IMR-90 (cell line): ENCODE results near the gene C19orf85. TPM values are rescaled to one million over a fixed set of nuclear protein-coding genes. Genes with fewer than 3 reads are reported as not detected.

Experiments used
- ATAC-seq: fragments of 200-7000 bp; cut with Tn5 transposase; 2 replicates; pipeline ENCODE4 v1.9.1; 2020; ENCODE audit warnings: low read depth, mild to moderate bottlenecking, moderate library complexity
- BruUV-seq: library from RNA; stranded (reverse); fragments of 400-500 nt; replicated peaks from 2 replicates; lab custom pipeline; 2021; lab: Mats Ljungman, UMichigan
- CTCF ChIA-PET: fragments of 300-600 bp; formaldehyde crosslinking; extraction: SDS; loops from one replicate; lab custom pipeline; 2021; ENCODE audit warnings: antibody characterized with exemption; lab: Yijun Ruan, JAX
- POLR2A ChIA-PET: fragments of 300-600 bp; sonication (Branson Sonifier 250); formaldehyde crosslinking; loops from one replicate; lab custom pipeline; 2022; ENCODE audit warnings: antibody characterized with exemption; ENCODE audit not compliant: unreplicated experiment; lab: Charles Lee
- DNase-seq: peaks from one replicate; pipeline ENCODE4 v3.0.0; 2013
- H2AFZ ChIP-seq: replicated peaks from 2 replicates; pipeline ENCODE3; 2013; ENCODE audit warnings: low read length, mild to moderate bottlenecking; ENCODE audit not compliant: poor library complexity
- H2AK5ac ChIP-seq: 2 replicates; pipeline ENCODE4 v1.6.1; 2013; ENCODE audit warnings: low read depth, low read length, inconsistent platforms
- H2AK9ac ChIP-seq: replicated peaks from 2 replicates; pipeline ENCODE3; 2013; ENCODE audit warnings: mild to moderate bottlenecking, low read depth, low read length, moderate library complexity; ENCODE audit not compliant: poor library complexity
- H2BK120ac ChIP-seq: 2 replicates; pipeline ENCODE4 v1.6.1; 2013; ENCODE audit warnings: low read depth, low read length, inconsistent platforms
- H2BK15ac ChIP-seq: 3 replicates; pipeline ENCODE4 v1.6.1; 2013; ENCODE audit warnings: low read depth, low read length, inconsistent platforms
- H2BK20ac ChIP-seq: 2 replicates; pipeline ENCODE4 v1.6.1; 2013; ENCODE audit warnings: low read depth, mild to moderate bottlenecking, inconsistent platforms, low read length, moderate library complexity
- H2BK5ac ChIP-seq: 2 replicates; pipeline ENCODE4 v1.6.1; 2013; ENCODE audit warnings: mild to moderate bottlenecking, low read depth, low read length, inconsistent platforms; ENCODE audit not compliant: poor library complexity, severe bottlenecking
- H3K14ac ChIP-seq: replicated peaks from 2 replicates; pipeline ENCODE4 v1.6.1; 2013; ENCODE audit warnings: low read depth, low read length, inconsistent platforms
- H3K18ac ChIP-seq: 2 replicates; pipeline ENCODE4 v1.6.1; 2013; ENCODE audit warnings: low read depth, low read length, control low read depth
- H3K23ac ChIP-seq: 2 replicates; pipeline ENCODE4 v1.6.1; 2013; ENCODE audit warnings: low read depth, low read length, inconsistent platforms
- H3K27ac ChIP-seq: 2 replicates; pipeline ENCODE4 v1.5.1; 2013; ENCODE audit warnings: mild to moderate bottlenecking, control low read depth, low read length; ENCODE audit not compliant: insufficient read depth
- H3K27me3 ChIP-seq: 2 replicates; pipeline ENCODE4 v1.6.1; 2013; ENCODE audit warnings: low read length; ENCODE audit not compliant: control insufficient read depth, insufficient read depth
- H3K36me3 ChIP-seq: 2 replicates; pipeline ENCODE4 v1.6.1; 2013; ENCODE audit warnings: low read length, mixed read lengths; ENCODE audit not compliant: control insufficient read depth, insufficient read depth
- H3K4ac ChIP-seq: 2 replicates; pipeline ENCODE4 v1.6.1; 2013; ENCODE audit warnings: low read depth, low read length, inconsistent platforms
- H3K4me1 ChIP-seq: 2 replicates; pipeline ENCODE4 v1.6.1; 2013; ENCODE audit warnings: low read length, mixed read lengths; ENCODE audit not compliant: control insufficient read depth, insufficient read depth
- H3K4me2 ChIP-seq: 2 replicates; pipeline ENCODE4 v1.6.1; 2013; ENCODE audit warnings: low read depth, mild to moderate bottlenecking, control low read depth, low read length, moderate library complexity
- H3K4me3 ChIP-seq: 2 replicates; pipeline ENCODE4 v1.5.1; 2013; ENCODE audit warnings: low read depth, mild to moderate bottlenecking, control low read depth, low read length, moderate library complexity; ENCODE audit not compliant: insufficient read depth
- H3K56ac ChIP-seq: 2 replicates; pipeline ENCODE4 v1.6.1; 2013; ENCODE audit warnings: low read length, inconsistent platforms; ENCODE audit not compliant: insufficient read depth; ENCODE audit errors: extremely low read depth
- H3K79me1 ChIP-seq, 2 experiments: 2 replicates each; pipeline ENCODE4 v1.6.1; 2013; ENCODE audit warnings: low read length in 2 of 2, inconsistent platforms in 1 of 2, low read depth in 1 of 2
- H3K9ac ChIP-seq: 2 replicates; pipeline ENCODE4 v1.6.1; 2013; ENCODE audit warnings: low read depth, low read length, control low read depth
- H3K9me1 ChIP-seq: 2 replicates; pipeline ENCODE4 v1.6.1; 2013; ENCODE audit warnings: low read length, inconsistent platforms; ENCODE audit not compliant: insufficient read depth
- H3K9me3 ChIP-seq: 2 replicates; pipeline ENCODE4 v1.6.1; 2013; ENCODE audit warnings: low read length; ENCODE audit not compliant: control insufficient read depth, insufficient read depth
- H4K20me1 ChIP-seq: 2 replicates; pipeline ENCODE4 v1.6.1; 2013; ENCODE audit warnings: low read length, inconsistent platforms; ENCODE audit not compliant: insufficient read depth
- H4K5ac ChIP-seq: 2 replicates; pipeline ENCODE4 v1.6.1; 2013; ENCODE audit warnings: mild to moderate bottlenecking, low read depth, low read length, control low read depth
- H4K8ac ChIP-seq, 2 experiments: 2 replicates each; pipeline ENCODE4 v1.6.1; 2013; ENCODE audit warnings: low read depth in 2 of 2, low read length in 2 of 2, control low read depth in 1 of 2, inconsistent platforms in 1 of 2
- H4K91ac ChIP-seq: 2 replicates; pipeline ENCODE4 v1.6.1; 2013; ENCODE audit warnings: low read depth, low read length, inconsistent platforms; ENCODE audit not compliant: insufficient read depth
- CEBPB ChIP-seq: IDR thresholded peaks from 2 replicates; pipeline ENCODE4 v1.6.1; 2012; ENCODE audit warnings: low read depth, low read length, improper control_type of control experiment
- CHD1 ChIP-seq: IDR thresholded peaks from 2 replicates; pipeline ENCODE4 v1.6.1; 2012; ENCODE audit warnings: low read depth, low read length, improper control_type of control experiment
- MAZ ChIP-seq: IDR thresholded peaks from 2 replicates; pipeline ENCODE4 v1.6.1; 2012; ENCODE audit warnings: low read depth, mild to moderate bottlenecking, low read length, improper control_type of control experiment, moderate library complexity, borderline replicate concordance
- MXI1 ChIP-seq: IDR thresholded peaks from 2 replicates; pipeline ENCODE4 v1.6.1; 2012; ENCODE audit warnings: low read depth, mild to moderate bottlenecking, low read length, moderate library complexity, borderline replicate concordance
- NFE2L2 ChIP-seq: fragments of 150-350 bp; IDR thresholded peaks from 2 replicates; pipeline ENCODE4 v1.6.1; 2016; ENCODE audit warnings: low read depth, mild to moderate bottlenecking, low read length
- RAD21 ChIP-seq: IDR thresholded peaks from 2 replicates; pipeline ENCODE4 v1.6.1; 2012; ENCODE audit warnings: low read length, improper control_type of control experiment
- RCOR1 ChIP-seq: IDR thresholded peaks from 2 replicates; pipeline ENCODE4 v1.6.1; 2012; ENCODE audit warnings: mild to moderate bottlenecking, low read length, improper control_type of control experiment; ENCODE audit not compliant: insufficient replicate concordance
- RFX5 ChIP-seq: IDR thresholded peaks from 2 replicates; pipeline ENCODE4 v1.8.0; 2012; ENCODE audit warnings: low read depth, mild to moderate bottlenecking, low read length, moderate library complexity
- WGBS, 2 experiments: methylation state at CpG; one replicate each; pipeline versions ENCODE4 v1.1.5 to v1.1.7; 2013; ENCODE audit warnings: missing lambda C conversion rate in 2 of 2; ENCODE audit not compliant: insufficient read length in 1 of 2; ENCODE audit errors: extremely low coverage in 2 of 2; 5-methylcytosine and 5-hydroxymethylcytosine counted together
- dilution Hi-C: fragments of 300-500 bp; cut with HindIII; formaldehyde crosslinking; loops from one replicate; pipeline ENCODE4 v1.14.3; 2018; ENCODE audit warnings: low sequenced_read_pairs; ENCODE audit not compliant: unreplicated experiment
- in situ Hi-C: fragments of 300-500 bp; cut with MboI; formaldehyde crosslinking; loops from 3 replicates; pipeline ENCODE4 v1.14.3; 2019; ENCODE audit warnings: low sequenced_read_pairs, inconsistent platforms, mixed read lengths
- intact Hi-C: fragments of 100-400 bp; cut with micrococcal nuclease; formaldehyde crosslinking; loops from 2 replicates; pipeline ENCODE4 v1.10.0; 2022
- polyA plus RNA-seq, 3 experiments: library from polyadenylated mRNA; depleted of rRNA; stranded (reverse); fragments of >200 nt; gene quantifications; 2 replicates each; pipeline ENCODE4 v1.2.3, GENCODE V29; 2012; ENCODE audit warnings: low replicate concordance in 1 of 3
- total RNA-seq: library from RNA; depleted of rRNA; stranded (reverse); fragments of >200 nt; gene quantifications from 2 replicates; pipeline ENCODE4 v1.2.3, GENCODE V29; 2012

Gene C19orf85
- total and polyA plus RNA-seq, 2 of the 4 experiments (the other 2 are of a cell fraction): not detected

GRCh38 chr19:55504252-55504603, 39.7 kb upstream of the C19orf85 start:
- Histone ChIP-seq H4K91ac (no peak overlapping the region), H3K36me3 (peaks cover 9% of the 10 kb centered on the region; the same call in 1 of the 2 replicates), H2BK5ac (no peak overlapping the region), H3K9me3 (no peaks in the 10 kb centered on the region), H3K4ac (no peak overlapping the region), H3K27ac (no peak overlapping the region), H2BK15ac (no peak overlapping the region), H3K9ac (no peak overlapping the region), H3K79me1 (no peaks in the 10 kb centered on the region), H3K4me1 (no peaks in the 10 kb centered on the region), H3K14ac (no peak overlapping the region; the same call in 1 of the 2 replicates), H2AFZ (peak overlapping the region; percentile 97), H3K27me3 (no peaks in the 10 kb centered on the region), H4K20me1 (no peaks in the 10 kb centered on the region), H2BK20ac (no peak overlapping the region), H2BK120ac (no peak overlapping the region), H3K56ac (no peak overlapping the region), H4K8ac (no peak overlapping the region), H3K18ac (no peak overlapping the region), H3K4me2 (peak overlapping the region; percentile 59), H3K9me1 (no peaks in the 10 kb centered on the region), H4K5ac (no peak overlapping the region), H3K4me3 (no peak overlapping the region), H2AK9ac (peak overlapping the region; percentile 80), H3K23ac (no peak overlapping the region), H2AK5ac (no peak overlapping the region)
- ATAC-seq (no peak), DNase-seq (no peak)
- no peak for TF ChIP-seq MXI1
- no peak for TF ChIP-seq RFX5
- TF ChIP-seq MAZ: no peak
- no peak for TF ChIP-seq RAD21
- no peak for TF ChIP-seq CHD1
- no peak for TF ChIP-seq RCOR1
- TF ChIP-seq CEBPB: no peak
- no peak for TF ChIP-seq NFE2L2
- intact Hi-C loops (loop anchor here (1.0 to 5.0 kb wide), 3 partner anchors 37 to 363 kb away; partner anchors contain the start of gene UBE2S), dilution Hi-C loops (no loop called here), in situ Hi-C loops (no loop called here)
- CTCF ChIA-PET: interaction anchor here (0.5 to 2.0 kb wide), 17 partner anchors 9 to 363 kb away, joined by 3 to 24 read pairs (median 4); partner anchors contain the start of genes NAT14, ZNF628 and ZNF865
- no TSS peak for BruUV-seq
- POLR2A ChIA-PET: interaction anchor here (0.7 kb wide), 2 partner anchors 10 to 27 kb away, joined by 3 read pairs; no protein-coding TSS in a partner anchor
- WGBS, 2 experiments: 58% methylated on average over 3 of the region's 13 CpGs; no CpG with 5 or more reads in 1 of the 2 experiments
